NCI-H460 (cell line): ENCODE measurements around the gene JAG2. TPM values are rescaled to one million over a fixed set of nuclear protein-coding genes. Genes with fewer than 3 reads are reported as not detected.

ENCODE experiments used
- DNase-seq: peaks from one replicate; pipeline ENCODE4 v3.0.0-alpha.2; 2016; ENCODE audit warnings: low read depth; ENCODE audit errors: extremely low read depth
- total RNA-seq: library from RNA; depleted of rRNA; stranded (reverse); fragments of >200 nt; shearing (Covaris generic); gene quantifications from 2 replicates; pipeline ENCODE4 v1.2.3, GENCODE V29; 2014

JAG2 gene
- total RNA-seq, 1 experiment from 2014 or later, result 5.9 TPM

DNA sequence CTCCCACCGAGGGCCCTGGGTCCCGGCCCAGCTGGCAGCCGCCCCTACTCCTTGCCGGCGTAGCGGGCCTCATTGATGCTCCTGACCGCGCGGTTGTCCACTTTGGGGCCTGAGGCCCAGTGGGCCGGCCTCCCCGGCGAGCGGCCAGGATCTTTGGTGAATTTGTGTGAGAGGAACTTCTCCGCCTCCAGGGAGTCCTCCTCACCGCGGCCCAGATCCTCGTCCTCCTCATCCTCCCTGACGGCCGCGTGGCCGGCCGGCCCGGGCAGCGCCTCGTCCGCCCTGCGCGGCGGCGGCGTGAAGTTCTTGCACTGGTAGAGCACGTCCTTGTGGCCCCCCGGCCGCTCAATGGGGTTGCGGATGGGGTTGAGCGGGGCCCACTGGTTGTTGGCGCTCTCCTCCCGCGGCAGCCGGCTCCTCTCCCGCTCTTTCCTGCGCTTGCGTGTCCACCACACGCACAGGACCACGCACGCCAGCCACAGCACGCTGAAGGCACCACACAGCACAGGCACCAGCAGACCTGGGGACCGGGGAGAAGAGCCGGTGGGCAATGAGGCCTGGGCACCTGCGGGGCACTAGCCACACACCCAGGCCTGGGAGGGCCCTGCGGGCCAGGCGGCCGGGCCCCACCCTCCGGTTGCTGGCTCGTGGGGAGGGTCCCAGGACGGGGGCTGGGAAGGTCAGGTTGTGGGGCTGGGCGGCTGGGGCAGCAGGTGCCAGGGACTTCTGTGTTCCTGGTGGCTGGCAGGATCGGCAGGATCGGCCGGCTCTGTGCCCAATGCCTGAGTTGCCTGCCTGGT, 25.7 kb downstream of the JAG2 start:
- DNase-seq, result no peak

- DNase-seq, result no peak
These were observed 26.9 kb downstream of the JAG2 start for GRCh38 chr14:105141486-105142281.

DNA sequence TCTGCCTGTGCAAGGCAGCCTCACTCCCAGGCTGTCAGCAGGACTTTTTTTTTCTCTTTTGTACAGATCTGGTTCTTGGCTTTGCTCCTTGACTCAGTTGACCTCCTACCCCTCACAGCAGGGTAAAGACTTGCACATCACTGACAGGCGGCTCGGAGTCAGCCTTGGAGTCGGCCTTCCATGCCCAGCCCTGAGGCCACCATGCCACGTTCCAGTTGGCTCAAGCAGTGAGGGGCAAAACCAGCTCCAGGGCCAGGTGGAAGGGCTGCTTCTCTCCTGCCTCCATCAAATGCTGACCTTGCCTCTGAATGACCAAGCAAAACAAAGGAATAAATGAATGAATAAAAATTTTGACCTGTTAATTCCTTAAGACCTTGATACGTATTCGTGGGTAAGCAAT, 27.6 kb downstream of the JAG2 start:
- DNase-seq, result no peak

GRCh38 chr14:105140581-105140980, 28.0 kb downstream of the JAG2 start:
- DNase-seq, result no peak

GRCh38 chr14:105139831-105140239, 28.7 kb downstream of the JAG2 start:
- DNase-seq, result no peak

GRCh38 chr14:105139212-105139825, 29.3 kb downstream of the JAG2 start:
- no peak for DNase-seq

DNA sequence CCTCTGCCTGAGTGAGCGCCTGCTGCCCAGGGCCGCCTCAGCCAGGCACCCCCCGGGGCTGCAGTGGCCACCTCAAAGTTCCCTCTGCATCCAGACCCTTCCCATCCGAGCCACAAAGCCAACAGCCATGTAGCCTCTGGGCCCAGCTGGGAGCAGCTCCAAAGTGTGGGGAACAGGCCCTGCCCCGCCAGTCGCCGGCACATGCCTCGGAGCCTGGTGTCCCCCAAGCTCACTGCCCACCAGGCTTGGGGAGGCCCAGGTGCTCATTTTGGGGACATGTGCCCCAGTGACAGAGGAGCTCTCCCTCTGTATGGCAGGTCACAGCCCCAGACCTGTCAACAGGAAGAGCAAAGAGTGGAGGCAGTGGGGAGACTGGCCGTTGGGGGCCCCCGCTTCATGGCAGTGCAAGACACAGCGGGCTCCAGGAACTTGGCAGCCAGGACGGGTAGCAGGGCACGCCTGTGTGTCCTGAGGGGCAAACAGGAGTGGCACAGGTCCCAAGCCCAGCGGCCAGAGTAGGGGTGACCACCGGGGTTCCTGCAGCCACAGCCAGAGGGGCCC, 29.9 kb downstream of the JAG2 start:
- no peak for DNase-seq

GRCh38 chr14:105138021-105138541, 30.5 kb downstream of the JAG2 start:
- no peak for DNase-seq

DNA sequence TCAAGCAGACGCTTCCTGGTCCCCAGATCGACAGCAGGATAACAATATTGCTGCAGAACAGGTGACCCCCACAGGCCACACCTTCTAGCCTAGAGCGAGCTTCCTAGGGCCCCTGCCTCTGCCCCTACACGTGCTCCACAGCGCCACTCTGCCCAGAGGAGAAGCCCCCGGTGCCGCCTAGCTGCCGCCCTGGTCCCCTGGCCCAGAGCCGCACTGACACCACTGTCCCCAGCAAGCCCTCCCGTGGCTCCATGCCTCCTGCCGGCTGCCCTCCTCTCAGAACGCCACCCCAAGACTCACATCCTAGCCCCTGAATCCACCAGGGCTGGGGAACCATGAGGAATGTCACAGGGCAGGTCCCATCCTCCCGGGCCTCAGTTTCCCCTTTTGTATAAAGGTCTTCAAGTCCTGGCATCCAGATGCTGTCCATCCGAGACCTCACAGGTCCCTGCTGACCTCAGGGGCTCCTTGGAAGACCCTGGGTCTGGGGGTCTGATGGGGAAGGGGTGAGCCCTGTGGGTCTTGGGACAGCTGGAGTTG, 31.0 kb downstream of the JAG2 start:
- DNase-seq, result no peak

- no peak for DNase-seq
These were observed 31.9 kb downstream of the JAG2 start for GRCh38 chr14:105136401-105137322.

DNA sequence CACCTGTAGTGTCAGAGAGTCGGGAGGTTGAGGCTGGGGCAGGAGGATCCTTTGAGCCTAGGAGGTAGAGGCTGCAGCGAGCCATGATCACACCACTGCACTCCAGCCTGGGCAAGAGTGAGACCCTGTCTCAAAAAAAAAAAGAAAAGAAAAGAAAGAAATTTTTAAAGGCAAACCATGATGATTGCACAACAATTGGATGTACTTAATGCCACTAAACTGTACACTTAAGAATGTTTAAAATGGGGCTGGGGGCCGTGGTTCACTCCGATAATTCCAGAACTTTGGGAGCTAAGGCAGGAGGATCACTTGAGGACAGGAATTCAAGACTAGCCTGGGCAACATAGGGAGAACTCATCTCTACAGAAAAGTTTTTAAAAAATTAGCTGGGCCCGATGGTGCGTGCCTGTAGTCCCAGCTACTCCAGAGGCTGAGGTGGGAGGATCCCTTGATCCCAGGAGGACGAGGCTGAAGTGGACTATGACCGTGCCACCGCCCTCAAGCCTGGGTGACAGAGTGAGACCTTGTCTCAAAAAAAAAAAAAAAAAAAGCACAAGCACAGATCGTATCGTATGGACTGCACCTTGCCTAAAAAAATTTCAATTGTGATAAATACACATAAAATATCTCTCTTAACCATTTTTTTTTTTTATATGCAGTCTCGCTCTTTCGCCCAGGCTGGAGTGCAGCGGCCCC, 32.7 kb downstream of the JAG2 start:
- DNase-seq, result no peak

DNA sequence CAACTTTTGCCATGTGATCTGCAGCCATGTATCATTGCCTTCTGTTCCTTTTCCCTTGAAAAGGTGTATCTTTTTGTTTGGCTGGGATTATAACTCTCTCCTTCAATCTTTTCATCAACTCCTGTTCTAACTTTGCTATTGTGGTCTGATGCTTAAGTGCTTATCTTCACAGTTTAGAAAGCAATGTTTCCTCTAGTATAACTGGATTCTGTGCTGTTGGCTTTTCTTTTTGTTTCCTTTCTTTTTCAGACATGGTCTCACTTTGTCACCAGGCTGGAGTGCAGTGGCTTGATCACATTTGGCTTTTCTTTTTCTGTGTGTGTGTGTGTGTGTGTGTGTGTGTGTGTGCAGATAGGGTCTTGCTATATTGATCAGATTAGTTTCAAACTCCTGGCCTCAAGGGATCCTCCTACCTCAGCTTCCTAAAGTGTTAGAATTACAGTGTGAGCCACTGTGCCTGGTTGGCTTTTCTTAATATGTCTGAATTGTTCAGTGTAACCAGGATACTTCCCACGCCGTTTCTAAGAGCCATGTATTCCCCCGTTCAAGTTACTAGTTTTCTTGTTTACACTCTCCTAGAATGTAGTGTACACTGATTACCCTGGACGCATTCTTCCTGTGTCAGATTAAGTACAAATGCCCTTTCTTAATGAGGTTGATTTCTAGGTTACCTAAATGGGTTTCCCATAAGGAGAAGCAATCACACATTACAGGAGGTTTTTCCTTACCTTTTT, 35.5 kb downstream of the JAG2 start:
- no peak for DNase-seq

GRCh38 chr14:105131241-105131640, 37.3 kb downstream of the JAG2 start:
- no peak for DNase-seq

GRCh38 chr14:105128059-105128458, 40.5 kb downstream of the JAG2 start:
- no peak for DNase-seq

DNA sequence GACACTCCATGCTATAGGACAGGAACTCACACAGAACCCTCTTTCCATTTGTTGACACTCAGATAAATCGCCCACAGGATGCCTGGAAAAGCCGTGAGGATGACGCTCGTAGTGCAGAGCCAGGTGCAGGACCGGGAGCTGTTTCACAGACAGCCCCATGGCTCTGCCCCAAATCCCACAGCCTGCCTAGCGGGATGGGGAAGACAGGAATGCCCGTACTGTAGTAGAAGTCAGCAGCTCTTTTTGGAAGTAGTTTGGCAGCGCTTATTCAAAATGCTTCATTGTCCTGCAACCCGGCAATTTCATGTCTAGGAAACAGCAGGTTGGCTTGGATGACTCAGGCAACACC, 41.6 kb downstream of the JAG2 start:
- no peak for DNase-seq

DNA sequence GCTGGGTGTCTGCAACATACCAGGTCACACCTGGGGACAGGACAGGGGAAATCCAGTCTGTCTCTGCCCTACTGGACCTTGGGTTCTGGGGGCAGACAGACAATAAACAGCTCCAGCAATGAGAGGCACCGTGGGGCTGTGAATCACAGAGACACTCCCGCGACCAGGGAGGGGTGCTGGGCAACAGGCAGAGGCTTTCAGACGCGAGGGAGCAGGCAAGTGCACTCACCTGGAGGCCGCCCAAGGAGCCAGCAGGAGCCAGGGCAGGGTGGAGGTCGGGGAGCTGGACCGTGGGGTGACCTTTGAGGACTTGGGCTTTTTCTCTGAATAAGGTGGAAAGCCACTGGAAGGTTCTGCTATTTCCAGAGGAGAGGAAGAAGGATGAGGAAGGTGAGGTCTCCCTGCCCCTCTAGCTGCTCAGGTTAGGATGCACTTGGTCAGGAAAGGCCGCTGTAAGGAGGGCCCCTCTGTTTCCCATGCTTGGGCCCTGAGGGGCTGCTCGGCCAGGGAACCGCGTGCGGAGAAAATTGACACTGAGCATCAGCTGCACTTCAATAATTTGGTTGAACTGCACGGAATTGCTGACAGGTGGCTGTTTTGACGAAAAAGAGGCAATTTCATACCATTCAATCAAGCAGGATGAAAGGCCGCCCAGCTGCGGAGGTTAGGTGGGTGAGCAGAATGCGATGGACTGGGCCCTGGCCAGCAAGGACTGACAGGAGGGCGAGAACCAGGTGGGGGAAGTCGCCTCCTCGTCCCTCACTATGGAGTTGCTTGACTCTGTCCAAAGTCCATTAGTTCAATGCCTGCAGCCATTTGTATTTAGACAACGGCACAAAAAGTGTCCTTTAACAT, 42.2 kb downstream of the JAG2 start:
- DNase-seq, result no peak

GRCh38 chr14:105124823-105125222, 43.8 kb downstream of the JAG2 start:
- no peak for DNase-seq
